HepG2 (cell line): ENCODE measurements around the gene SBNO1. TPM values are rescaled to one million over a fixed set of nuclear protein-coding genes. Genes with fewer than 3 reads are reported as not detected.

Experiments used
- ATAC-seq: fragments of 200-7000 bp; cut with Tn5 transposase; 3 replicates; pipeline ENCODE4 v1.9.1; 2020; ENCODE audit warnings: mild to moderate bottlenecking, moderate library complexity
- BruUV-seq: library from RNA; stranded (reverse); fragments of 400-500 nt; replicated peaks from 2 replicates; lab custom pipeline; 2021; lab: Mats Ljungman, UMichigan
- CTCF ChIA-PET: fragments of 300-600 bp; formaldehyde crosslinking; extraction: SDS; loops from one replicate; lab custom pipeline; 2021; ENCODE audit warnings: low total read pairs, inconsistent platforms, low intra/inter-chr PET ratio; lab: Yijun Ruan, JAX
- POLR2A ChIA-PET: fragments of 350-600 bp; sonication (Branson Sonifier 250); formaldehyde crosslinking; loops from one replicate; lab custom pipeline; 2020; ENCODE audit warnings: antibody characterized with exemption, inconsistent platforms; lab: Yijun Ruan, JAX
- DNase-seq: peaks from one replicate; pipeline ENCODE4 v3.0.0-alpha.2; 2015; ENCODE audit warnings: low spot score
- FAIRE-seq: peaks from 3 replicates; lab custom pipeline; 2011; peaks lifted over from hg19 to GRCh38; lab: Jason Lieb, UNC
- H2AFZ ChIP-seq: one replicate; pipeline ENCODE4 v1.6.1; 2011; ENCODE audit warnings: low read length, inconsistent platforms
- H3K27ac ChIP-seq: fragments of 300-600 bp; 3 replicates; pipeline ENCODE4 v1.8.0; 2011; ENCODE audit warnings: mixed run types, mild to moderate bottlenecking, mixed read lengths, low read length, inconsistent platforms; ENCODE audit not compliant: insufficient read depth; ENCODE audit errors: extremely low read length
- H3K27me3 ChIP-seq, 2 experiments: fragments of 200-600 bp in 1 of 2; 2 replicates in 1 of 2; 3 replicates in 1 of 2; pipeline versions ENCODE4 v1.6.0 to v1.8.0; 2011; ENCODE audit warnings: low read length in 2 of 2, mild to moderate bottlenecking in 2 of 2, moderate library complexity in 2 of 2, inconsistent platforms in 1 of 2; ENCODE audit not compliant: insufficient read depth in 2 of 2, control insufficient read depth in 1 of 2
- H3K36me3 ChIP-seq, 2 experiments: fragments of 200-600 bp in 1 of 2; replicated peaks in 1 of 2; 2 replicates in 1 of 2; 3 replicates in 1 of 2; pipeline versions ENCODE4 v1.5.1 to v1.8.0; 2011; ENCODE audit warnings: low read length in 2 of 2, inconsistent platforms in 1 of 2; ENCODE audit not compliant: insufficient read depth in 2 of 2, control insufficient read depth in 1 of 2
- H3K4me1 ChIP-seq: 2 replicates; pipeline ENCODE4 v1.5.1; 2012; ENCODE audit warnings: low read length, inconsistent platforms; ENCODE audit not compliant: insufficient read depth
- H3K4me2 ChIP-seq: 2 replicates; pipeline ENCODE4 v1.6.0; 2011; ENCODE audit warnings: low read depth, low read length, inconsistent platforms
- H3K4me3 ChIP-seq, 3 experiments: fragments of 200-600 bp in 1 of 3; sonication (generic), shearing (Covaris generic) in 1 of 3; replicated peaks in 1 of 3; 2 replicates each; pipeline ENCODE4 v1.5.1; 2011 to 2016; ENCODE audit warnings: low read length in 3 of 3, inconsistent platforms in 2 of 3, low read depth in 2 of 3, mild to moderate bottlenecking in 2 of 3, control low read depth in 1 of 3, mixed read lengths in 1 of 3; ENCODE audit not compliant: insufficient read depth in 1 of 3
- H3K79me2 ChIP-seq: one replicate; pipeline ENCODE4 v1.6.1; 2011; ENCODE audit warnings: low read length, inconsistent platforms; ENCODE audit not compliant: insufficient read depth
- H3K9ac ChIP-seq: 2 replicates; pipeline ENCODE4 v1.6.0; 2011; ENCODE audit warnings: mild to moderate bottlenecking, low read depth, low read length, inconsistent platforms; ENCODE audit not compliant: insufficient read depth
- H3K9me3 ChIP-seq: 2 replicates; pipeline ENCODE4 v1.5.1; 2012; ENCODE audit warnings: mild to moderate bottlenecking, low read length
- H4K20me1 ChIP-seq: 2 replicates; pipeline ENCODE4 v1.6.0; 2011; ENCODE audit warnings: inconsistent platforms, mild to moderate bottlenecking, low read length, moderate library complexity; ENCODE audit not compliant: insufficient read depth
- ETV5 ChIP-seq: IDR thresholded peaks from 2 replicates; pipeline ENCODE4 v1.6.1; 2018; ENCODE audit warnings: missing biosample characterization, missing genetic modification reagents, inconsistent platforms, borderline replicate concordance
- KMT2A ChIP-seq: sonication (generic); formaldehyde crosslinking; IDR thresholded peaks from 2 replicates; pipeline ENCODE4 v1.4.0; 2020; ENCODE audit warnings: missing genetic modification reagents
- NFE2L1 ChIP-seq: sonication (generic); formaldehyde crosslinking; IDR thresholded peaks from 2 replicates; pipeline ENCODE4 v1.4.0; 2020; ENCODE audit warnings: missing genetic modification reagents, mild to moderate bottlenecking, borderline replicate concordance
- POLR2A ChIP-seq, 2 experiments: IDR thresholded peaks; 2 replicates each; pipeline ENCODE4 v1.6.1; 2011; ENCODE audit warnings: low read depth in 2 of 2, low read length in 2 of 2, mild to moderate bottlenecking in 1 of 2, moderate library complexity in 1 of 2; ENCODE audit not compliant: insufficient read depth in 1 of 2
- POLR2AphosphoS5 ChIP-seq: IDR thresholded peaks from 2 replicates; pipeline ENCODE4 v1.6.1; 2012; ENCODE audit warnings: low read depth, low read length
- POLR2G ChIP-seq: fragments of 200-400 bp; formaldehyde crosslinking; IDR thresholded peaks from 2 replicates; pipeline ENCODE4 v1.6.1; 2018; ENCODE audit warnings: mild to moderate bottlenecking, low read depth, low read length, moderate library complexity
- ZC3H13 ChIP-seq: sonication (generic); formaldehyde crosslinking; IDR thresholded peaks from 2 replicates; pipeline ENCODE4 v1.8.1; 2023; ENCODE audit warnings: mild to moderate bottlenecking, missing genetic modification reagents, moderate library complexity
- WGBS: methylation state at CpG from one replicate; pipeline ENCODE4 v1.1.6; 2017; ENCODE audit warnings: low lambda C conversion rate; 5-methylcytosine and 5-hydroxymethylcytosine counted together
- in situ Hi-C: cut with HindIII; loops from 2 replicates; pipeline ENCODE4 v1.10.0; 2017; ENCODE audit warnings: low pct_unique_long_range_greater_than_20kb; ENCODE audit not compliant: extremely low pct_ligation_motif_present
- intact Hi-C: fragments of 100-400 bp; cut with micrococcal nuclease; formaldehyde crosslinking; loops from one replicate; pipeline ENCODE4 v1.10.0; 2022; ENCODE audit not compliant: unreplicated experiment
- polyA plus RNA-seq, 8 experiments: library from polyadenylated mRNA; depleted of rRNA in 3 of 8; stranded (reverse) in 7 of 8; unstranded in 1 of 8; fragments of >200 nt; fragmentation: Illumina TruSeq in 4 of 8; extraction: Trizol in 4 of 8; gene quantifications; 2 replicates each; pipeline versions ENCODE4 v1.2.1 to v1.2.3, GENCODE V29; 2011 to 2016; ENCODE audit warnings: low read depth in 4 of 8, missing spikeins in 1 of 8, mixed read lengths in 1 of 8; ENCODE audit not compliant: insufficient read depth in 1 of 8
- total RNA-seq, 5 experiments: library from RNA; depleted of rRNA; stranded (reverse); fragments of >200 nt; fragmentation: Illumina TruSeq; extraction: Trizol; gene quantifications; 2 replicates each; pipeline ENCODE4 v1.2.3, GENCODE V29; 2016; ENCODE audit warnings: low read depth in 1 of 5
- TF ChIP-seq, protein P1 (sequence below): sonication (generic); formaldehyde crosslinking; IDR thresholded peaks from 2 replicates; pipeline ENCODE4 v1.9.0; 2022; ENCODE audit warnings: low read depth, missing genetic modification reagents
- TF ChIP-seq, protein P2 (sequence below): fragments of 450-650 bp; IDR thresholded peaks from 2 replicates; pipeline ENCODE4 v1.6.1; 2017; ENCODE audit warnings: mild to moderate bottlenecking

The SBNO1 gene
- total and polyA plus RNA-seq, 2 of the 13 experiments (the other 11 are each of a cell fraction or from before 2014, with no cell fraction given), result 10.9 to 40.2 TPM

DNA sequence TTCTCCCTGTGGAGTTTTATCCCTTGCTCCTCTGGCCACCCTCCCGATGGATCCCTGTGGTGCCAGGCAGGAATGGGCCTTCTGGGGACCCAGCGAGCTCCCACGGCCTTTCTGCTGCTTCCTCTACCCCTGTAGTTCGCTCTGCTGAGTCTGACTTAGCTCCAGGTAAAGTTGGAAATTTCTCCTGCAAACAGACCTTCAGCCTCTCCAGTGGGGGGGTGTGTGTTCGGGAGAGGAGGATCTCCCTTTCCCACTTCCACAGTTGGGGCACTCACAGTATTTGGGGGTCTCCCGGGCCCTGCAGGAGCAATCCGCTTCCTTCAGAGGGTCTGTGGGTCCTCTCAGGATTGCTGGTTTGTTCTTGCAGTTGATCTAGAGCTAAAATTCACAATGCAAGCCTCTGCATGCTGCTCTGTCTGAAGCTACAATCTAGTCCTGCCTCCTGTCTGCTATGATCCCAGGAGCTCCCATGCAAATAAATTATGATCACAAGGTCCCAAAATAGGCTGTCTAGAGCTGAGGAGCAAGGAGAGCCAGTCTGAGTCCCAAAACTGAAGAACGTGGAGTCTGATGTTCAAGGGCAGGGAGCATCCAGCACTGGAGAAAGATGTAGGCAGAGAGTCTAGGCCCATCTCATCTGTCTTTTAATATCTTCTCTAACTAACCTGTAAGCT lies 113.1 kb downstream of the SBNO1 start:
- ChIA-PET CTCF (no interaction called here), POLR2A (interaction anchor here (0.9 to 5.6 kb wide), 5 partner anchors 17 to 332 kb away, joined by 3 to 63 read pairs (median 4); partner anchors contain the start of genes KMT5A, MPHOSPH9, MTRFR and TMED2)
- 90% methylated on average over 8 of the region's 8 CpGs for WGBS
- Histone ChIP-seq H2AFZ (no peak overlapping the region), H3K27ac (peak overlapping the region; percentile 75), H3K4me1 (peaks cover 25% of the 10 kb centered on the region), H3K79me2 (peaks cover 45% of the 10 kb centered on the region), H3K9me3 (no peaks in the 10 kb centered on the region), H4K20me1 (no peaks in the 10 kb centered on the region), H3K4me3 (no peak overlapping the region), H3K36me3 (peaks cover 16 to 41% of the 10 kb centered on the region in 2 experiments; a peak in 4 of 5 replicates), H3K4me2 (peak overlapping the region; percentile 32; the same call in 1 of the 2 replicates), H3K27me3 (no peaks in the 10 kb centered on the region), H3K9ac (peak overlapping the region; percentile 46; the same call in 1 of the 2 replicates)
- no peak for DNase-seq
- BruUV-seq, result no TSS peak
- no peak for FAIRE-seq
- in situ Hi-C loops, result no loop called here
- ATAC-seq, result no peak
- TF ChIP-seq POLR2A (IDR thresholded peaks at IDR 0.05; ENCODE audit: insufficient read depth in 1 of 2, low read depth in 2 of 2, low read length in 2 of 2), result 0 out of 4 replicates have a peak, but pooled peaks of 1 of the 2 experiments have one; percentile 18
- TF ChIP-seq, protein P1, sequence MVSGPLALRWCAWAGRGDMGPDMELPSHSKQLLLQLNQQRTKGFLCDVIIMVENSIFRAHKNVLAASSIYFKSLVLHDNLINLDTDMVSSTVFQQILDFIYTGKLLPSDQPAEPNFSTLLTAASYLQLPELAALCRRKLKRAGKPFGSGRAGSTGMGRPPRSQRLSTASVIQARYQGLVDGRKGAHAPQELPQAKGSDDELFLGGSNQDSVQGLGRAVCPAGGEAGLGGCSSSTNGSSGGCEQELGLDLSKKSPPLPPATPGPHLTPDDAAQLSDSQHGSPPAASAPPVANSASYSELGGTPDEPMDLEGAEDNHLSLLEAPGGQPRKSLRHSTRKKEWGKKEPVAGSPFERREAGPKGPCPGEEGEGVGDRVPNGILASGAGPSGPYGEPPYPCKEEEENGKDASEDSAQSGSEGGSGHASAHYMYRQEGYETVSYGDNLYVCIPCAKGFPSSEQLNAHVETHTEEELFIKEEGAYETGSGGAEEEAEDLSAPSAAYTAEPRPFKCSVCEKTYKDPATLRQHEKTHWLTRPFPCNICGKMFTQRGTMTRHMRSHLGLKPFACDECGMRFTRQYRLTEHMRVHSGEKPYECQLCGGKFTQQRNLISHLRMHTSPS, result no peak
- peak; percentile 13; the same call in 1 of the 2 replicates for TF ChIP-seq POLR2AphosphoS5
- TF ChIP-seq ZC3H13 (CRISPR knock-in tag), result no peak
- TF ChIP-seq NFE2L1, result no peak
- TF ChIP-seq, protein P2, sequence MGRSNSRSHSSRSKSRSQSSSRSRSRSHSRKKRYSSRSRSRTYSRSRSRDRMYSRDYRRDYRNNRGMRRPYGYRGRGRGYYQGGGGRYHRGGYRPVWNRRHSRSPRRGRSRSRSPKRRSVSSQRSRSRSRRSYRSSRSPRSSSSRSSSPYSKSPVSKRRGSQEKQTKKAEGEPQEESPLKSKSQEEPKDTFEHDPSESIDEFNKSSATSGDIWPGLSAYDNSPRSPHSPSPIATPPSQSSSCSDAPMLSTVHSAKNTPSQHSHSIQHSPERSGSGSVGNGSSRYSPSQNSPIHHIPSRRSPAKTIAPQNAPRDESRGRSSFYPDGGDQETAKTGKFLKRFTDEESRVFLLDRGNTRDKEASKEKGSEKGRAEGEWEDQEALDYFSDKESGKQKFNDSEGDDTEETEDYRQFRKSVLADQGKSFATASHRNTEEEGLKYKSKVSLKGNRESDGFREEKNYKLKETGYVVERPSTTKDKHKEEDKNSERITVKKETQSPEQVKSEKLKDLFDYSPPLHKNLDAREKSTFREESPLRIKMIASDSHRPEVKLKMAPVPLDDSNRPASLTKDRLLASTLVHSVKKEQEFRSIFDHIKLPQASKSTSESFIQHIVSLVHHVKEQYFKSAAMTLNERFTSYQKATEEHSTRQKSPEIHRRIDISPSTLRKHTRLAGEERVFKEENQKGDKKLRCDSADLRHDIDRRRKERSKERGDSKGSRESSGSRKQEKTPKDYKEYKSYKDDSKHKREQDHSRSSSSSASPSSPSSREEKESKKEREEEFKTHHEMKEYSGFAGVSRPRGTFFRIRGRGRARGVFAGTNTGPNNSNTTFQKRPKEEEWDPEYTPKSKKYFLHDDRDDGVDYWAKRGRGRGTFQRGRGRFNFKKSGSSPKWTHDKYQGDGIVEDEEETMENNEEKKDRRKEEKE, result no peak
- no peak for TF ChIP-seq KMT2A (CRISPR knock-in tag)
- TF ChIP-seq POLR2G, result peak; percentile 41
- no peak for TF ChIP-seq ETV5 (CRISPR knock-in tag)
- intact Hi-C loops, result no loop called here
